ENCODE measurements around the gene MDGA2. TPM values are rescaled to one million over a fixed set of nuclear protein-coding genes. Genes with fewer than 3 reads are reported as not detected.

The MDGA2 gene
- not detected in 2 replicates for total RNA-seq

GRCh38 chr14:47675466-47676314, at the start of gene MDGA2:
MDGA2 (minus strand) TSS chr14:47675605.

